Upper lobe of left lung (tissue), 4 donors: ENCODE data around the gene CCNG2.

ENCODE experiments used
- POLR2AphosphoS5 ChIP-seq, 2 donors: sonication (generic); formaldehyde crosslinking; IDR thresholded peaks; one replicate each; pipeline ENCODE4 v1.5.1; 2017; ENCODE audit warnings: antibody characterized with exemption in 2 of 2
- TF ChIP-seq, protein P1 (sequence below), 6 experiments: fragments of 450-650 bp in 4 of 6; fragments of 200-600 bp in 2 of 6; sonication (generic) in 2 of 6; IDR thresholded peaks; one replicate each; pipeline ENCODE4 v1.5.1; 2016 to 2019; ENCODE audit warnings: antibody characterized with exemption in 6 of 6

GRCh38 chr4:77179519-77179918 lies 22.5 kb downstream of the CCNG2 start:
- TF ChIP-seq, protein P1, sequence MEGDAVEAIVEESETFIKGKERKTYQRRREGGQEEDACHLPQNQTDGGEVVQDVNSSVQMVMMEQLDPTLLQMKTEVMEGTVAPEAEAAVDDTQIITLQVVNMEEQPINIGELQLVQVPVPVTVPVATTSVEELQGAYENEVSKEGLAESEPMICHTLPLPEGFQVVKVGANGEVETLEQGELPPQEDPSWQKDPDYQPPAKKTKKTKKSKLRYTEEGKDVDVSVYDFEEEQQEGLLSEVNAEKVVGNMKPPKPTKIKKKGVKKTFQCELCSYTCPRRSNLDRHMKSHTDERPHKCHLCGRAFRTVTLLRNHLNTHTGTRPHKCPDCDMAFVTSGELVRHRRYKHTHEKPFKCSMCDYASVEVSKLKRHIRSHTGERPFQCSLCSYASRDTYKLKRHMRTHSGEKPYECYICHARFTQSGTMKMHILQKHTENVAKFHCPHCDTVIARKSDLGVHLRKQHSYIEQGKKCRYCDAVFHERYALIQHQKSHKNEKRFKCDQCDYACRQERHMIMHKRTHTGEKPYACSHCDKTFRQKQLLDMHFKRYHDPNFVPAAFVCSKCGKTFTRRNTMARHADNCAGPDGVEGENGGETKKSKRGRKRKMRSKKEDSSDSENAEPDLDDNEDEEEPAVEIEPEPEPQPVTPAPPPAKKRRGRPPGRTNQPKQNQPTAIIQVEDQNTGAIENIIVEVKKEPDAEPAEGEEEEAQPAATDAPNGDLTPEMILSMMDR (IDR thresholded peaks at IDR 0.05): no peak
- no peak for TF ChIP-seq POLR2AphosphoS5 (IDR thresholded peaks at IDR 0.05)
